Peyer's patch (tissue), 4 donors: ENCODE data around the gene MC5R. TPM values are rescaled to one million over a fixed set of nuclear protein-coding genes. Genes with fewer than 3 reads are reported as not detected.

Experiments used
- DNase-seq, 3 donors: peaks; one replicate each; pipeline ENCODE4 v3.0.0-alpha.2; 2017 to 2019
- H3K27ac ChIP-seq, 4 donors: fragments of 200-600 bp; sonication (generic); one replicate each; pipeline ENCODE4 v1.5.1; 2016 to 2019
- H3K27me3 ChIP-seq, 2 donors: fragments of 200-600 bp; sonication (generic); one replicate each; pipeline ENCODE4 v1.5.1; 2019
- H3K36me3 ChIP-seq, 3 donors: fragments of 200-600 bp; sonication (generic); one replicate each; pipeline ENCODE4 v1.5.1; 2016 to 2019
- H3K4me1 ChIP-seq, 4 donors: fragments of 200-600 bp; sonication (generic); one replicate each; pipeline ENCODE4 v1.5.1; 2016 to 2019
- H3K4me3 ChIP-seq, 4 donors: fragments of 200-600 bp; sonication (generic); 1 replicate in 3 of 4; 2 replicates in 1 of 4; pipeline ENCODE4 v1.5.1; 2016 to 2019; ENCODE audit warnings: mild to moderate bottlenecking in 1 of 4
- H3K9me3 ChIP-seq, 4 donors: fragments of 200-600 bp; sonication (generic); one replicate each; pipeline ENCODE4 v1.5.1; 2016 to 2019; ENCODE audit warnings: mild to moderate bottlenecking in 1 of 4
- POLR2A ChIP-seq, 2 donors: fragments of 450-650 bp; IDR thresholded peaks; one replicate each; pipeline ENCODE4 v1.5.1; 2017; ENCODE audit warnings: antibody characterized with exemption in 2 of 2, mild to moderate bottlenecking in 2 of 2, moderate library complexity in 2 of 2
- total RNA-seq, 4 donors: library from RNA; depleted of rRNA; stranded (reverse); fragments of >200 nt; gene quantifications; one replicate each; pipeline ENCODE4 v1.1.0, GENCODE V29; 2016
- TF ChIP-seq, protein P1 (sequence below), 6 experiments: fragments of 450-650 bp in 4 of 6; fragments of 200-600 bp in 2 of 6; sonication (generic) in 1 of 6; IDR thresholded peaks; one replicate each; pipeline ENCODE4 v1.5.1; 2017 to 2019; ENCODE audit warnings: antibody characterized with exemption in 6 of 6, mild to moderate bottlenecking in 3 of 6, moderate library complexity in 1 of 6

Gene MC5R
- total RNA-seq, 4 donors from 2014 or later: not detected

GRCh38 chr18:13797157-13797611, 26.8 kb upstream of the MC5R start:
- Histone ChIP-seq H3K27me3 (no peaks in the 10 kb centered on the region), H3K4me1 (peaks cover 0 to 10% (median 2%) of the 10 kb centered on the region in 4 donors), H3K9me3 (no peaks in the 10 kb centered on the region), H3K36me3 (no peaks in the 10 kb centered on the region), H3K4me3 (no peak overlapping the region), H3K27ac (no peak overlapping the region)
- TF ChIP-seq, protein P1, sequence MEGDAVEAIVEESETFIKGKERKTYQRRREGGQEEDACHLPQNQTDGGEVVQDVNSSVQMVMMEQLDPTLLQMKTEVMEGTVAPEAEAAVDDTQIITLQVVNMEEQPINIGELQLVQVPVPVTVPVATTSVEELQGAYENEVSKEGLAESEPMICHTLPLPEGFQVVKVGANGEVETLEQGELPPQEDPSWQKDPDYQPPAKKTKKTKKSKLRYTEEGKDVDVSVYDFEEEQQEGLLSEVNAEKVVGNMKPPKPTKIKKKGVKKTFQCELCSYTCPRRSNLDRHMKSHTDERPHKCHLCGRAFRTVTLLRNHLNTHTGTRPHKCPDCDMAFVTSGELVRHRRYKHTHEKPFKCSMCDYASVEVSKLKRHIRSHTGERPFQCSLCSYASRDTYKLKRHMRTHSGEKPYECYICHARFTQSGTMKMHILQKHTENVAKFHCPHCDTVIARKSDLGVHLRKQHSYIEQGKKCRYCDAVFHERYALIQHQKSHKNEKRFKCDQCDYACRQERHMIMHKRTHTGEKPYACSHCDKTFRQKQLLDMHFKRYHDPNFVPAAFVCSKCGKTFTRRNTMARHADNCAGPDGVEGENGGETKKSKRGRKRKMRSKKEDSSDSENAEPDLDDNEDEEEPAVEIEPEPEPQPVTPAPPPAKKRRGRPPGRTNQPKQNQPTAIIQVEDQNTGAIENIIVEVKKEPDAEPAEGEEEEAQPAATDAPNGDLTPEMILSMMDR (IDR thresholded peaks at IDR 0.05): no peak
- no peak for TF ChIP-seq POLR2A (IDR thresholded peaks at IDR 0.05)
- no peak for DNase-seq

- TF ChIP-seq, protein P1 (IDR thresholded peaks at IDR 0.05): no peak
- no peak for TF ChIP-seq POLR2A (IDR thresholded peaks at IDR 0.05)
- H3K27me3 ChIP-seq: no peaks in the 10 kb centered on the region
- no peaks in the 10 kb centered on the region for H3K36me3 ChIP-seq
- H3K4me1 ChIP-seq: peaks cover 0 to 10% (median 2%) of the 10 kb centered on the region in 4 donors
- no peaks in the 10 kb centered on the region for H3K9me3 ChIP-seq
- DNase-seq: no peak
- H3K4me3 ChIP-seq: no peak overlapping the region
- H3K27ac ChIP-seq: no peak overlapping the region
These were observed 24.6 kb upstream of the MC5R start for GRCh38 chr18:13799396-13799795.

DNA sequence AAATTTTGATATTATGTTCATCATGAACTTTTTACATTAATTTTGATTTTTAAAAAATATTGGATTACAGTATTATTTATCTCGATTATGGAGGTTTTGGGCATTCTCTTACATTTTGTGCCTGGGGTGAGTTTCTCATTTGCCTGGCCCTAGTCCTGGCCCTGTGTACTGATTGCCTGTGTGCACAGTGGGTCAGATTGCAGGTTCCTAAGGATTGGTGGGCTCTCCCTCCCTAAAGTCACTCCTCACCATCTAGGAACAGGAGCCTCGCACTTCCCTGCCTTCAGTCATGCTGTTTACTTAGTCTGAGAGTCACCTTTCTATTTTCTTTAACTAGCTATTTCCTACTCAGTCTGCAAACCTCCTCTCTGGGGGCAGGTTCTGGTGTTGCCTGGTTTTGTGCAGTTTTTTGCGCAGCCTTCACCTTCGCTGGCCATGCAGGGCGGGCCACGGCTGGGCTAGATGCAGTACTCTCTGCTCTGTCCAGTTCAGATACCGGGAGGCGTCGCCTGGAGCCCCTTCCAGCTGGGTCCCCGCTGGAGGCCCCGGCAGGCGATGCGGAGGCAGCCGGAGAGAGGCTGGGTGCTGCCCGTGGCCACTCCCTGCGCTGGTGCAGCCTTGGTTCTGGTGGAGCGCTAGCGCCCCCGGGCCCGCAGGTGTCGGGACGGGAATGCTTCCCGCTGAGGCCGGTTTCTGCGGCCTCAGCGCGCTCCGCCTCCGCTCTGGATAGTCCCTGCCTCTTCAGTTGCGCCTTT, 23.3 kb upstream of the MC5R start:
- TF ChIP-seq, protein P1 (IDR thresholded peaks at IDR 0.05): peak in 4 of 6 experiments; percentile 31 to 73 (median 66)
- no peak for TF ChIP-seq POLR2A (IDR thresholded peaks at IDR 0.05)
- no peaks in the 10 kb centered on the region for H3K9me3 ChIP-seq
- peak overlapping the region in 2 of 4 donors; percentile 28 to 30 for H3K4me3 ChIP-seq
- H3K4me1 ChIP-seq: peaks cover 0 to 10% (median 2%) of the 10 kb centered on the region in 4 donors
- H3K27ac ChIP-seq: no peak overlapping the region
- no peaks in the 10 kb centered on the region for H3K27me3 ChIP-seq
- H3K36me3 ChIP-seq: no peaks in the 10 kb centered on the region
- peak in 2 of 3 donors; percentile 83 to 84 for DNase-seq

- DNase-seq: no peak
- Histone ChIP-seq H3K27me3 (no peaks in the 10 kb centered on the region), H3K4me3 (peak overlapping the region in 1 of 4 donors; percentile 30), H3K36me3 (no peaks in the 10 kb centered on the region), H3K27ac (no peak overlapping the region), H3K4me1 (peaks cover 0 to 10% (median 2%) of the 10 kb centered on the region in 4 donors), H3K9me3 (no peaks in the 10 kb centered on the region)
- no peak for TF ChIP-seq POLR2A (IDR thresholded peaks at IDR 0.05)
These were observed 22.7 kb upstream of the MC5R start for GRCh38 chr18:13801260-13801601.

- no peaks in the 10 kb centered on the region for H3K36me3 ChIP-seq
- peaks cover 0 to 22% (median 3%) of the 10 kb centered on the region in 4 donors for H3K4me1 ChIP-seq
- no peak overlapping the region for H3K4me3 ChIP-seq
- H3K9me3 ChIP-seq: no peaks in the 10 kb centered on the region
- H3K27ac ChIP-seq: no peak overlapping the region
- no peaks in the 10 kb centered on the region for H3K27me3 ChIP-seq
- TF ChIP-seq, protein P1 (IDR thresholded peaks at IDR 0.05): no peak
- TF ChIP-seq POLR2A (IDR thresholded peaks at IDR 0.05): no peak
- no peak for DNase-seq
These were observed 19.6 kb upstream of the MC5R start for GRCh38 chr18:13804305-13804704.

DNA sequence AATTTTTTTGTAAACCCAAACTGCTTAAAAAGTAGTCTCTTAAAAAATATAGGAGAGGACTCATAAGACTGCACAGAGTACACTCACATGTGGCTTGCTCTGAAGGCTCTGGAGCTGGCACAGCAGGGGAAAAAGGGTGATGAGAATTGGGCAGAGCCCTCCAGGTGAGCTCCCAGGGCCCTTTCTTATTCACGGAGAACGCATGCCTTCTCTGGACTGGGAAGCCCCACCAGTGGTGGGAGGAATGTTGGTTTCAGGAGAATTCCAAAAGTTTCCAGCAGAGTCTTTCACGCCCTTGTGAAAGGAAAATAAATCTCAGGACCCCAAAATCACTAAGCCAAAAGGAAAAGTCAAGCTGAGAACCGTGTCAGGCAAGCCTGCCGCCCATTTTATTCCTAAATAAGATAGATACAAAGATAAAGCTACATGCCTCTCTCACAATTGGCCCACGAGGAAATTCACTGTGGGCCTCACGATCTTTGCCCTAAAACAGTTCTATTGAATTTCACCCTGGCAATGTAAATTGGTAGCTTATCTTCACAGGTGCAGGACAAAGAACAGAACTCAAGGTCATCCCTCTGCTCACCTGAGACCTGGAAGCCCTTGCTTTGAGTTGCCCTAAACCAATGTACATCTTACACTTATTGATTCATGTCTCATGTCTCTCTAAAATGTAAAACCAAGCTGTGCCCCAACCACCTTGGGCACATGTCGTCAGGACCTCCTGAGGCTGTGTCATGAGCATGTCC, 15.5 kb upstream of the MC5R start:
- Histone ChIP-seq H3K27me3 (no peaks in the 10 kb centered on the region), H3K27ac (peak overlapping the region in 2 of 4 donors; percentile 58 to 68), H3K4me3 (no peak overlapping the region), H3K36me3 (no peaks in the 10 kb centered on the region), H3K4me1 (peaks cover 0 to 21% (median 2%) of the 10 kb centered on the region in 4 donors), H3K9me3 (no peaks in the 10 kb centered on the region)
- DNase-seq: no peak
- TF ChIP-seq, protein P1 (IDR thresholded peaks at IDR 0.05): no peak
- no peak for TF ChIP-seq POLR2A (IDR thresholded peaks at IDR 0.05)
